GM19438 (cell line): Measurements from ENCODE around the gene MEG3.

Experiments used
- ATAC-seq: cut with Tn5 transposase; IDR thresholded peaks from one replicate; pipeline ENCODE4 v1.9.1; 2021; ENCODE audit warnings: low read depth; ENCODE audit not compliant: unreplicated experiment

The MEG3 gene

GRCh38 chr14:100825713-100826331 is at the start of gene MEG3:
Gene MEG3, plus strand, starts transcription at chr14:100826118.
- ATAC-seq = no peak

- no peak for ATAC-seq
These were observed 49.1 kb upstream of the MEG3 start for GRCh38 chr14:100776681-100777365.

- no peak for ATAC-seq
These were observed 48.5 kb upstream of the MEG3 start for GRCh38 chr14:100777366-100777817.

DNA sequence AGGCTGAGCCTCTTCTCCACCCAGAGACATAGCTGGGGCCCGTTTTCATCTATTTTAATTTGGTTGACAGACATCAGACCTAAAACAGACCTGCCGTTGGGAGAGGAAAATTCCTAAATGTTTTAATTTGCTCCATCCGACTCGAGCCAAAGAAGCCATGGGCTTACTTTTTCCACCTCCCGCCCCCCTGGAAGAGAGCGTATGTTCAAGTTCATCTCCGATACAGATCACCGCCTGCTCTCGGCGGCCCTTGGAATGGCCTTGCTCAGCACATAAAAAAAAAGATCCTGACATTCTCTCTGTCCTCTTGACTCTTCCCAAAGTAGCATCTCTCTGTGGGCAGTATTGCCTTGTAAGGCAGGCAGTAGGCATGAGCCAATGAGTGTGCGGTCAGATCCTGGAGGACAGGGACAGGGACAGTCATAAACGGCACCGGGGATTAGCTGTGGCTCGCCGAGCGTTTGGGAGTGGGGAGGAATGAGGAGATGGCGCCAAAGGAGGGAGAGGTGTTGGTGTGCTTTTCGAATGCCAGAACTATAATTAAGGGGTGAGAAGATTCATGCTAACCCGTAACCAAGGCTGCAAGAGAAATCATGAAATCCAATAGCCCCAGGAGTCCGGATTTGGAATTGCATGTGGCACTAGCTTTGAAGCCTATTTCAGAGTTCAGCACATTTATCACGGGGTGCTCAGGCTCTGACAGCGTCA is 47.9 kb upstream of the MEG3 start:
- no peak for ATAC-seq

- no peak for ATAC-seq
These were observed 47.4 kb upstream of the MEG3 start for GRCh38 chr14:100778526-100778882.

DNA sequence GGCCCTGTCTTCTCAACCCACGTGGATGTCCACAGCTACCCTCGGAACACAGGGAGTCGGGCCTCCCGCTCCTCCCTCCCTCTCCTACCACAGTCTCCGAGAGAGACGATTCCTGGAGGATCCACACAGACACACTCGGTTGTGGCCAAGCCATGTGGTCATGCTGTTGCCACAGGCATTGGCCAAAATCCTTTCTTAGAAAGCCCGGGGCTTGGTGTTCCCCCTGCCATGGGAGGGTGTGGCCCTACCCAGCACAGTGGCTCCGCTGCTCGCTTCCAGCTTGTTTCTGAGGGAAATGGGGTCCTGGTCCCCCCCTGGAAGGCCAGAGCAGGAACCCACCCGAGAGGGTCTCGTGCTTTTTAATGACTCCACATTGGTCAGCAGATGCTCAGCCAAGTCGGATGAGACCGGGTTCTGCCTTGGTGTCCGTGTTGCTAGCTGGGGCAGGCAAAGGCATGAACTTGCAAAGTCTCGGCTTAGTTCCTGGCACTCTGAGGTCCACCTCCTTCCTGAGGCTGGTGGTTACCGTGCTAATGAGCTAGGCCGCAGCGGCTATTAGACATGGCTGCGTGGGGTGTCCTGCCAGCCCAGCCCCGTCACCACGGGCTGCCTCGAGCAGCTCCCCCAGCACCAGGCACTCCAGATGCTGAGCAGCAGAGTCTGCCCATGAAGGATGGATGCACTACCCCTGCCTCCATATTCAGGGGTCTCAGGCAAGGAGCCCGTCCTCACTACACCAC is 46.8 kb upstream of the MEG3 start:
- no peak for ATAC-seq

GRCh38 chr14:100779691-100780080 is 46.2 kb upstream of the MEG3 start:
- ATAC-seq = no peak

- ATAC-seq = no peak
These were observed 45.7 kb upstream of the MEG3 start for GRCh38 chr14:100780246-100780645.

GRCh38 chr14:100780646-100781355 is 45.1 kb upstream of the MEG3 start:
- ATAC-seq = no peak

DNA sequence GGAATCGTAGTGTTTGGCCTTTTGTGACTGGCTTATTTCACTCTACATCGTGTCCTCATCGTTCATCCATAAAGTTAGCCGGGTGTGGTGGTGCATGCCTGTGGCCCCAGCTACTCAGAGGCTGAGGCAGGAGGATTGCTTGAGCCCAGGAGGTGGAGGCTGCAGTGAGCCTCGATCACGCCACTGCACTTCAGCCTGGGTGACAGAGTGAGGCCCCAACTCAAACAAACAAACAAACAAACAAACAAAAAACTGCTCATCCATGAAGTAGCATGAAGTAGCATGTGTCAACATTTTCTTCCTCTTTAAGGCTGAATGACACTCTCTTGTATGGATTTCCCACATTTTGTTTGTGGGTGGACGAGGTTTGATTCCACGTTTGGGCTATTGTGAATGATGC is 44.0 kb upstream of the MEG3 start:
- no peak for ATAC-seq

- ATAC-seq = no peak
These were observed 43.2 kb upstream of the MEG3 start for GRCh38 chr14:100782516-100783320.

- ATAC-seq = no peak
These were observed 42.1 kb upstream of the MEG3 start for GRCh38 chr14:100783630-100784370.

DNA sequence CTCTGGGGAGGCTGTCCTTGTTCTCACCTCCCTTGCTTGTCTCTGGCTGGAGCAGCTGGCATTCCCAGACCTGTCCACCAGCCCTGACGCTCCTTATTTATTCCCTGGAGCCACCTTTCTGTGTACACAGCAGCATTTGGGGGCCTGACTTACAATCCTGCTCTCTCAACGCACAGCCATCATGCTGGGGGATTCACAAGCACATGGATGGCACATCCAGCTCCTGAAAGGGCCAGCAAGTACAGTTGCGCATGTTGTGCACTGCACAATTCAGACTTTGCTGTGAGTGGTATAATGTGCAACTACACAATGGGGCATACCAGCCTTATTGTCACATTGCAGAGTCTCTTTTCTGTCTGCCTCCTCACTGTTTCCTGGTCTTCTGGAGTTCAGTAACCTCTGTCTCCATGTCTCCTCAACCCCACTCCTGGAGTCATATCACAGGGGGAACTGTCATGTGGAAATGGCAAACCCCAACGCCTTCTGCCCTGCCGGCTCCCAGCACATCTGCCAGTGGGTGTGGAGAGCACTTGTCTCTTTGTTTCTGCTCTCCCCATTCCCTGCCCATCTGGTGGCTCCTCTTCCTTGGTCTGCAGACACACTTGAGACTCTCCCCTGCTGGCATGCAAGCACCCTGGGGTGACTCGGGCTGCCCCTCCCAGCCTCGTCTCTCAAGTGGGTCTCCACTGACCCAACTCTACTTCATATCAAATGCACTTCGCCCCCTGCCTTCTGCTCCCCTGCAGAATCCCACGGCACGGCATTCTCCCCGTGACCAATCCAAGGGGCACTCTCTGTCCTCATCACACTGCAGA is 41.2 kb upstream of the MEG3 start:
- no peak for ATAC-seq

DNA sequence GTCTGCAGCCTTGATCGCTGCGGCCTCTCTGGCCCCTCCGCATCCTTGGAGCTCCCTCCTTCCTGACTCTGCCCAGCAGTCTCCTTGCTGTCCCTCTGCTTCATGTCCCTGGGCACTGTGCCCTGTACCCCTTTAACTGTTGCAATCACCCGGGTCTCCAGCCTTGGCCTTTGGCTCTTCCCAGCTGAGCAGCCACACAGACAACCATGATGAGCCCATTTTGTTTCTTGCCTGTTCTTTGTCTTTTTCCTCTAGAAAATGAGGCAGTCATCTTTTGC is 40.6 kb upstream of the MEG3 start:
- no peak for ATAC-seq

DNA sequence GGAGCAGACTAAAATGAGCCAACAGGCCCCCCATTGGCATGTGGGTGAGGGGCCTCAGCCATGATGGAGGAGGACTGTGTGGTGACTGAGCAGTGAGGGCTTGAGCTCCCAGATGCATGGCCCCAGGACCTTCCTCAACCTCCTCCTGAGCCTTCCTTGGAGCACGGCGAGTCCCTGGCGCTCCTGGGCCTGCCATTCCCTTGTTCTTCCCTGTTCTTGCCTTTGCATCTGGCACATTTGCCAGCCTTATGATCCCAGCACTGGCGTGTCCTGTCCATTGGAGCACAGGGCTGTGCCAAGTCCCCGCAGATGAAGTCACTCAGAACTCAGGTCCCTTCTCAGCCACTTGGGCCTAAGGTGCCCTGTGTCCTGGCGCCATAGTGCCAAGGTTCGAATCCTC is 40.3 kb upstream of the MEG3 start:
- no peak for ATAC-seq

GRCh38 chr14:100786131-100786530 is 39.8 kb upstream of the MEG3 start:
- no peak for ATAC-seq

DNA sequence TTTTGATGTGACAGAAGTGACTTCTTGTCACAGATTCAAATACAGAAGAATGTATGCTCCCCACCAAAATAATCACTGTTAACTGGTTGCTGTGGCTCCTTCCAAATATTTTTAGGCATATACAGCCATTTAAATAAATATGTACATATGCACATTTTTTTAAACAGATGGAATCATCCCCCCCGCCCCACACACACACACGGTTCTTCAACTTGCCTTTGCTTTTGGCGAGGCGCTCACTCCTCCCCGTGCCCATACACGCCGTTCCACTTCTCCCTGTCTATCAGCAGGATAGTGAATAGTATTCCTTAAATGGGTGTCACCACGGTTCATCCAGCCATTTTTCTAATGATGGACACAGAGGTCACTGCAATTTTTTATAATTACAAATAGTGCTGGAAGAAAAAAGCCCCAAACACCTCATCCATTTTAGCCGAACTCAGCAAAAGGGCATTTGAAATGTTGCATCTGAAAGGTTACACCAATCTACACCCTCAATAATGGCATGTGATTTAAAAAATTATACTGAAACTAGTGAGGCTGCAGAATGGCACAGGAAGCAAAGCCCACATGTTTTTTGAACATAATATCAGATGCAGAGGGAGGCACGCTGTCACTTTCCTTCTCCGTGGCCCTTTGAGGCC is 39.2 kb upstream of the MEG3 start:
- ATAC-seq = no peak

GRCh38 chr14:100787659-100788058 is 38.3 kb upstream of the MEG3 start:
- ATAC-seq = no peak
